ENCODE data around the gene PGM1. TPM values are rescaled to one million over a fixed set of nuclear protein-coding genes. Genes with fewer than 3 reads are reported as not detected.

PGM1 gene
- polyA plus RNA-seq, 1 of the 3 experiments (the other 2 are of a cell fraction) = 20.7 TPM

GRCh38 chr1:63555480-63555879, 37.7 kb upstream of the PGM1 start:
- POLR2A ChIA-PET = interaction anchor here (0.6 kb wide), 1 partner anchor 39 kb away, joined by 4 read pairs; no protein-coding TSS in a partner anchor
- Histone ChIP-seq H3F3A (replicated peaks; ENCODE audit: insufficient read depth) (no peaks in the 10 kb centered on the region), H3K4me2 (no peak overlapping the region), H3K36me3 (replicated peaks in 1 of 2; ENCODE audit: control insufficient read depth in 1 of 2, insufficient read depth in 2 of 2, low read length in 1 of 2) (peaks cover 0 to 4% of the 10 kb centered on the region in 2 experiments), H3K4me1 (ENCODE audit: control insufficient read depth in 1 of 2, insufficient read depth in 2 of 2, low read depth in 1 of 2, low read length in 1 of 2) (no peaks in the 10 kb centered on the region), H4K20me1 (ENCODE audit: insufficient read depth) (no peaks in the 10 kb centered on the region), H3K9me2 (no peaks in the 10 kb centered on the region), H3K27me3 (ENCODE audit: insufficient read depth) (no peaks in the 10 kb centered on the region), H3K9ac (no peak overlapping the region), H3K4me3 (ENCODE audit: low read depth in 2 of 2, low read length in 1 of 2) (no peak overlapping the region), H3K79me2 (ENCODE audit: insufficient read depth) (no peaks in the 10 kb centered on the region), H3K9me3 (no peaks in the 10 kb centered on the region), H3K27ac (ENCODE audit: low read depth in 2 of 2, low read length in 1 of 2) (no peak overlapping the region), H2AFZ (ENCODE audit: low read depth) (no peak overlapping the region)
- no peak for DNase-seq
- CTCF ChIA-PET = interaction anchor here (1.4 to 2.3 kb wide), 3 partner anchors 17 to 119 kb away, joined by 3 to 11 read pairs (median 11); no protein-coding TSS in a partner anchor
- TF ChIP-seq NFIC (IDR thresholded peaks at IDR 0.05; ENCODE audit: borderline replicate concordance) (no peak), TCF12 (IDR thresholded peaks at IDR 0.05) (no peak), EP300 (IDR thresholded peaks at IDR 0.05; ENCODE audit: borderline replicate concordance in 1 of 2, low read depth in 1 of 2, low read length in 1 of 2) (no peak), FOXM1 (IDR thresholded peaks at IDR 0.05; ENCODE audit: low read depth) (no peak), CHD2 (IDR thresholded peaks at IDR 0.05; ENCODE audit: low read length, partially characterized antibody) (no peak), USF2 (IDR thresholded peaks at IDR 0.05; ENCODE audit: borderline replicate concordance, low read depth, low read length) (no peak), MEF2A (IDR thresholded peaks at IDR 0.05; ENCODE audit: borderline replicate concordance, low read depth) (no peak)

- peaks cover 0 to 4% of the 10 kb centered on the region in 2 experiments for H3K36me3 ChIP-seq (replicated peaks in 1 of 2; ENCODE audit: control insufficient read depth in 1 of 2, insufficient read depth in 2 of 2, low read length in 1 of 2)
- H3K9ac ChIP-seq = no peak overlapping the region
- H2AFZ ChIP-seq (ENCODE audit: low read depth) = no peak overlapping the region; the same call in 1 of the 2 replicates
- no peak overlapping the region for H3K4me2 ChIP-seq
- no peaks in the 10 kb centered on the region for H4K20me1 ChIP-seq (ENCODE audit: insufficient read depth)
- no peaks in the 10 kb centered on the region for H3K27me3 ChIP-seq (ENCODE audit: insufficient read depth)
- no peaks in the 10 kb centered on the region for H3K9me2 ChIP-seq
- no peaks in the 10 kb centered on the region for H3K79me2 ChIP-seq (ENCODE audit: insufficient read depth)
- 72% methylated on average over 6 of the region's 6 CpGs for WGBS (ENCODE audit: low lambda C conversion rate)
- H3F3A ChIP-seq (replicated peaks; ENCODE audit: insufficient read depth) = no peaks in the 10 kb centered on the region
- no peaks in the 10 kb centered on the region for H3K9me3 ChIP-seq
- H3K27ac ChIP-seq (ENCODE audit: low read depth in 2 of 2, low read length in 1 of 2) = no peak overlapping the region
- no peaks in the 10 kb centered on the region for H3K4me1 ChIP-seq (ENCODE audit: control insufficient read depth in 1 of 2, insufficient read depth in 2 of 2, low read depth in 1 of 2, low read length in 1 of 2)
- DNase-seq = peak; percentile 19
- ChIA-PET CTCF (interaction anchor here (0.6 to 1.5 kb wide), 11 partner anchors 10 to 76 kb away, joined by 3 to 9 read pairs (median 4); no protein-coding TSS in a partner anchor), POLR2A (no interaction called here)
- H3K4me3 ChIP-seq (ENCODE audit: low read depth in 2 of 2, low read length in 1 of 2) = no peak overlapping the region; a peak in 1 of 4 replicates
- TF ChIP-seq CTCF (IDR thresholded peaks at IDR 0.05) (peak; percentile 70), ELF1 (IDR thresholded peaks at IDR 0.05) (peak; percentile 37; the same call in 1 of the 2 replicates), JUND (IDR thresholded peaks at IDR 0.05) (no peak), RAD21 (IDR thresholded peaks at IDR 0.05; ENCODE audit: low read length) (peak; percentile 43)
Measured at GRCh38 chr1:63557365-63557987, 35.7 kb upstream of the PGM1 start.
